IMR-90 (cell line): ENCODE data around the gene AZGP1. TPM values are rescaled to one million over a fixed set of nuclear protein-coding genes. Genes with fewer than 3 reads are reported as not detected.

ENCODE experiments used
- ATAC-seq: fragments of 200-7000 bp; cut with Tn5 transposase; 2 replicates; pipeline ENCODE4 v1.9.1; 2020; ENCODE audit warnings: low read depth, mild to moderate bottlenecking, moderate library complexity
- BruUV-seq: library from RNA; stranded (reverse); fragments of 400-500 nt; replicated peaks from 2 replicates; lab custom pipeline; 2021; lab: Mats Ljungman, UMichigan
- CTCF ChIA-PET: fragments of 300-600 bp; formaldehyde crosslinking; extraction: SDS; loops from one replicate; lab custom pipeline; 2021; ENCODE audit warnings: antibody characterized with exemption; lab: Yijun Ruan, JAX
- POLR2A ChIA-PET: fragments of 300-600 bp; sonication (Branson Sonifier 250); formaldehyde crosslinking; loops from one replicate; lab custom pipeline; 2022; ENCODE audit warnings: antibody characterized with exemption; ENCODE audit not compliant: unreplicated experiment; lab: Charles Lee
- DNase-seq: peaks from one replicate; pipeline ENCODE4 v3.0.0; 2013
- H2AFZ ChIP-seq: replicated peaks from 2 replicates; pipeline ENCODE3; 2013; ENCODE audit warnings: low read length, mild to moderate bottlenecking; ENCODE audit not compliant: poor library complexity
- H2AK5ac ChIP-seq: 2 replicates; pipeline ENCODE4 v1.6.1; 2013; ENCODE audit warnings: low read depth, low read length, inconsistent platforms
- H2AK9ac ChIP-seq: replicated peaks from 2 replicates; pipeline ENCODE3; 2013; ENCODE audit warnings: mild to moderate bottlenecking, low read depth, low read length, moderate library complexity; ENCODE audit not compliant: poor library complexity
- H2BK120ac ChIP-seq: 2 replicates; pipeline ENCODE4 v1.6.1; 2013; ENCODE audit warnings: low read depth, low read length, inconsistent platforms
- H2BK15ac ChIP-seq: 3 replicates; pipeline ENCODE4 v1.6.1; 2013; ENCODE audit warnings: low read depth, low read length, inconsistent platforms
- H2BK20ac ChIP-seq: 2 replicates; pipeline ENCODE4 v1.6.1; 2013; ENCODE audit warnings: low read depth, mild to moderate bottlenecking, inconsistent platforms, low read length, moderate library complexity
- H2BK5ac ChIP-seq: 2 replicates; pipeline ENCODE4 v1.6.1; 2013; ENCODE audit warnings: mild to moderate bottlenecking, low read depth, low read length, inconsistent platforms; ENCODE audit not compliant: poor library complexity, severe bottlenecking
- H3K14ac ChIP-seq: replicated peaks from 2 replicates; pipeline ENCODE4 v1.6.1; 2013; ENCODE audit warnings: low read depth, low read length, inconsistent platforms
- H3K18ac ChIP-seq: 2 replicates; pipeline ENCODE4 v1.6.1; 2013; ENCODE audit warnings: low read depth, low read length, control low read depth
- H3K23ac ChIP-seq: 2 replicates; pipeline ENCODE4 v1.6.1; 2013; ENCODE audit warnings: low read depth, low read length, inconsistent platforms
- H3K27ac ChIP-seq: 2 replicates; pipeline ENCODE4 v1.5.1; 2013; ENCODE audit warnings: mild to moderate bottlenecking, control low read depth, low read length; ENCODE audit not compliant: insufficient read depth
- H3K27me3 ChIP-seq: 2 replicates; pipeline ENCODE4 v1.6.1; 2013; ENCODE audit warnings: low read length; ENCODE audit not compliant: control insufficient read depth, insufficient read depth
- H3K36me3 ChIP-seq: 2 replicates; pipeline ENCODE4 v1.6.1; 2013; ENCODE audit warnings: low read length, mixed read lengths; ENCODE audit not compliant: control insufficient read depth, insufficient read depth
- H3K4ac ChIP-seq: 2 replicates; pipeline ENCODE4 v1.6.1; 2013; ENCODE audit warnings: low read depth, low read length, inconsistent platforms
- H3K4me1 ChIP-seq: 2 replicates; pipeline ENCODE4 v1.6.1; 2013; ENCODE audit warnings: low read length, mixed read lengths; ENCODE audit not compliant: control insufficient read depth, insufficient read depth
- H3K4me2 ChIP-seq: 2 replicates; pipeline ENCODE4 v1.6.1; 2013; ENCODE audit warnings: low read depth, mild to moderate bottlenecking, control low read depth, low read length, moderate library complexity
- H3K4me3 ChIP-seq: 2 replicates; pipeline ENCODE4 v1.5.1; 2013; ENCODE audit warnings: low read depth, mild to moderate bottlenecking, control low read depth, low read length, moderate library complexity; ENCODE audit not compliant: insufficient read depth
- H3K56ac ChIP-seq: 2 replicates; pipeline ENCODE4 v1.6.1; 2013; ENCODE audit warnings: low read length, inconsistent platforms; ENCODE audit not compliant: insufficient read depth; ENCODE audit errors: extremely low read depth
- H3K79me1 ChIP-seq, 2 experiments: 2 replicates each; pipeline ENCODE4 v1.6.1; 2013; ENCODE audit warnings: low read length in 2 of 2, inconsistent platforms in 1 of 2, low read depth in 1 of 2
- H3K9ac ChIP-seq: 2 replicates; pipeline ENCODE4 v1.6.1; 2013; ENCODE audit warnings: low read depth, low read length, control low read depth
- H3K9me1 ChIP-seq: 2 replicates; pipeline ENCODE4 v1.6.1; 2013; ENCODE audit warnings: low read length, inconsistent platforms; ENCODE audit not compliant: insufficient read depth
- H3K9me3 ChIP-seq: 2 replicates; pipeline ENCODE4 v1.6.1; 2013; ENCODE audit warnings: low read length; ENCODE audit not compliant: control insufficient read depth, insufficient read depth
- H4K20me1 ChIP-seq: 2 replicates; pipeline ENCODE4 v1.6.1; 2013; ENCODE audit warnings: low read length, inconsistent platforms; ENCODE audit not compliant: insufficient read depth
- H4K5ac ChIP-seq: 2 replicates; pipeline ENCODE4 v1.6.1; 2013; ENCODE audit warnings: mild to moderate bottlenecking, low read depth, low read length, control low read depth
- H4K8ac ChIP-seq, 2 experiments: 2 replicates each; pipeline ENCODE4 v1.6.1; 2013; ENCODE audit warnings: low read depth in 2 of 2, low read length in 2 of 2, control low read depth in 1 of 2, inconsistent platforms in 1 of 2
- H4K91ac ChIP-seq: 2 replicates; pipeline ENCODE4 v1.6.1; 2013; ENCODE audit warnings: low read depth, low read length, inconsistent platforms; ENCODE audit not compliant: insufficient read depth
- BHLHE40 ChIP-seq: fragments of 150-350 bp; IDR thresholded peaks from 2 replicates; pipeline ENCODE4 v1.6.1; 2016; ENCODE audit warnings: mild to moderate bottlenecking, low read depth, low read length
- ELK1 ChIP-seq: fragments of 150-350 bp; IDR thresholded peaks from 2 replicates; pipeline ENCODE4 v1.6.1; 2016; ENCODE audit warnings: low read depth, mild to moderate bottlenecking, low read length, moderate library complexity, borderline replicate concordance
- FOS ChIP-seq: fragments of 150-350 bp; IDR thresholded peaks from 2 replicates; pipeline ENCODE4 v1.6.1; 2016; ENCODE audit warnings: low read depth, low read length
- MAZ ChIP-seq: IDR thresholded peaks from 2 replicates; pipeline ENCODE4 v1.6.1; 2012; ENCODE audit warnings: low read depth, mild to moderate bottlenecking, low read length, improper control_type of control experiment, moderate library complexity, borderline replicate concordance
- MXI1 ChIP-seq: IDR thresholded peaks from 2 replicates; pipeline ENCODE4 v1.6.1; 2012; ENCODE audit warnings: low read depth, mild to moderate bottlenecking, low read length, moderate library complexity, borderline replicate concordance
- POLR2A ChIP-seq: IDR thresholded peaks from 2 replicates; pipeline ENCODE4 v1.6.1; 2012; ENCODE audit warnings: mild to moderate bottlenecking, low read depth, low read length
- RAD21 ChIP-seq: IDR thresholded peaks from 2 replicates; pipeline ENCODE4 v1.6.1; 2012; ENCODE audit warnings: low read length, improper control_type of control experiment
- RCOR1 ChIP-seq: IDR thresholded peaks from 2 replicates; pipeline ENCODE4 v1.6.1; 2012; ENCODE audit warnings: mild to moderate bottlenecking, low read length, improper control_type of control experiment; ENCODE audit not compliant: insufficient replicate concordance
- RFX5 ChIP-seq: IDR thresholded peaks from 2 replicates; pipeline ENCODE4 v1.8.0; 2012; ENCODE audit warnings: low read depth, mild to moderate bottlenecking, low read length, moderate library complexity
- SMC3 ChIP-seq: fragments of 150-350 bp; IDR thresholded peaks from 2 replicates; pipeline ENCODE4 v1.6.1; 2016; ENCODE audit warnings: low read depth, mild to moderate bottlenecking, antibody characterized with exemption, low read length, moderate library complexity
- whole genome bisulfite sequencing, 2 experiments: methylation state at CpG; one replicate each; pipeline versions ENCODE4 v1.1.5 to v1.1.7; 2013; ENCODE audit warnings: missing lambda C conversion rate in 2 of 2; ENCODE audit not compliant: insufficient read length in 1 of 2; ENCODE audit errors: extremely low coverage in 2 of 2; 5-methylcytosine and 5-hydroxymethylcytosine counted together
- dilution Hi-C: fragments of 300-500 bp; cut with HindIII; formaldehyde crosslinking; loops from one replicate; pipeline ENCODE4 v1.14.3; 2018; ENCODE audit warnings: low sequenced_read_pairs; ENCODE audit not compliant: unreplicated experiment
- in situ Hi-C: fragments of 300-500 bp; cut with MboI; formaldehyde crosslinking; loops from 3 replicates; pipeline ENCODE4 v1.14.3; 2019; ENCODE audit warnings: low sequenced_read_pairs, inconsistent platforms, mixed read lengths
- intact Hi-C: fragments of 100-400 bp; cut with micrococcal nuclease; formaldehyde crosslinking; loops from 2 replicates; pipeline ENCODE4 v1.10.0; 2022
- polyA plus RNA-seq, 3 experiments: library from polyadenylated mRNA; depleted of rRNA; stranded (reverse); fragments of >200 nt; gene quantifications; 2 replicates each; pipeline ENCODE4 v1.2.3, GENCODE V29; 2012; ENCODE audit warnings: low replicate concordance in 1 of 3
- total RNA-seq: library from RNA; depleted of rRNA; stranded (reverse); fragments of >200 nt; gene quantifications from 2 replicates; pipeline ENCODE4 v1.2.3, GENCODE V29; 2012
- TF ChIP-seq, protein P1 (sequence below): conservative IDR thresholded peaks from 2 replicates; pipeline ENCODE4 v1.5.1; 2012; ENCODE audit warnings: mild to moderate bottlenecking, low read depth, low read length, improper control_type of control experiment
- TF ChIP-seq, protein P2 (sequence below): fragments of 150-350 bp; IDR thresholded peaks from 2 replicates; pipeline ENCODE4 v1.6.1; 2017; ENCODE audit warnings: mild to moderate bottlenecking, antibody characterized with exemption, low read length, low read depth

AZGP1 gene
- total and polyA plus RNA-seq, 2 of the 4 experiments (the other 2 are of a cell fraction) = not detected

- no peak for TF ChIP-seq MAZ
- no peak for TF ChIP-seq FOS
Measured at GRCh38 chr7:100003711-100004661, 28.2 kb upstream of the AZGP1 start (continued).

GRCh38 chr7:100000239-100000638, 24.4 kb upstream of the AZGP1 start:
- 83% methylated on average over 11 of the region's 13 CpGs; no CpG with 5 or more reads in 1 of the 2 experiments for WGBS, 2 experiments
- Histone ChIP-seq H2BK120ac (no peak overlapping the region), H3K9me1 (no peaks in the 10 kb centered on the region), H3K56ac (no peak overlapping the region), H4K8ac (no peak overlapping the region), H3K14ac (no peak overlapping the region), H4K20me1 (no peaks in the 10 kb centered on the region), H3K9ac (no peak overlapping the region), H3K79me1 (no peaks in the 10 kb centered on the region), H3K4ac (no peak overlapping the region), H2AFZ (no peak overlapping the region), H3K27ac (no peak overlapping the region), H3K36me3 (no peaks in the 10 kb centered on the region), H2BK5ac (no peak overlapping the region), H3K9me3 (no peaks in the 10 kb centered on the region), H3K18ac (no peak overlapping the region), H3K4me3 (no peak overlapping the region), H4K5ac (no peak overlapping the region), H2AK9ac (no peak overlapping the region), H2BK20ac (no peak overlapping the region), H3K23ac (no peak overlapping the region), H2AK5ac (no peak overlapping the region), H3K4me1 (peaks cover 8% of the 10 kb centered on the region; the same call in 1 of the 2 replicates), H4K91ac (no peak overlapping the region), H3K27me3 (peaks cover 7% of the 10 kb centered on the region), H3K4me2 (no peak overlapping the region), H2BK15ac (no peak overlapping the region)
- DNase-seq (no peak), ATAC-seq (no peak)
- no TSS peak for BruUV-seq
- CTCF ChIA-PET = no interaction called here
- POLR2A ChIA-PET = no interaction called here
- intact Hi-C loops (no loop called here), dilution Hi-C loops (no loop called here), in situ Hi-C loops (no loop called here)
- TF ChIP-seq ELK1 = no peak
- TF ChIP-seq MAZ = no peak
- TF ChIP-seq RFX5 = no peak
- no peak for TF ChIP-seq RAD21
- no peak for TF ChIP-seq SMC3
- TF ChIP-seq BHLHE40 = no peak
- TF ChIP-seq MXI1 = no peak
- TF ChIP-seq, protein P1, sequence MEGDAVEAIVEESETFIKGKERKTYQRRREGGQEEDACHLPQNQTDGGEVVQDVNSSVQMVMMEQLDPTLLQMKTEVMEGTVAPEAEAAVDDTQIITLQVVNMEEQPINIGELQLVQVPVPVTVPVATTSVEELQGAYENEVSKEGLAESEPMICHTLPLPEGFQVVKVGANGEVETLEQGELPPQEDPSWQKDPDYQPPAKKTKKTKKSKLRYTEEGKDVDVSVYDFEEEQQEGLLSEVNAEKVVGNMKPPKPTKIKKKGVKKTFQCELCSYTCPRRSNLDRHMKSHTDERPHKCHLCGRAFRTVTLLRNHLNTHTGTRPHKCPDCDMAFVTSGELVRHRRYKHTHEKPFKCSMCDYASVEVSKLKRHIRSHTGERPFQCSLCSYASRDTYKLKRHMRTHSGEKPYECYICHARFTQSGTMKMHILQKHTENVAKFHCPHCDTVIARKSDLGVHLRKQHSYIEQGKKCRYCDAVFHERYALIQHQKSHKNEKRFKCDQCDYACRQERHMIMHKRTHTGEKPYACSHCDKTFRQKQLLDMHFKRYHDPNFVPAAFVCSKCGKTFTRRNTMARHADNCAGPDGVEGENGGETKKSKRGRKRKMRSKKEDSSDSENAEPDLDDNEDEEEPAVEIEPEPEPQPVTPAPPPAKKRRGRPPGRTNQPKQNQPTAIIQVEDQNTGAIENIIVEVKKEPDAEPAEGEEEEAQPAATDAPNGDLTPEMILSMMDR = no peak
- TF ChIP-seq, protein P2, sequence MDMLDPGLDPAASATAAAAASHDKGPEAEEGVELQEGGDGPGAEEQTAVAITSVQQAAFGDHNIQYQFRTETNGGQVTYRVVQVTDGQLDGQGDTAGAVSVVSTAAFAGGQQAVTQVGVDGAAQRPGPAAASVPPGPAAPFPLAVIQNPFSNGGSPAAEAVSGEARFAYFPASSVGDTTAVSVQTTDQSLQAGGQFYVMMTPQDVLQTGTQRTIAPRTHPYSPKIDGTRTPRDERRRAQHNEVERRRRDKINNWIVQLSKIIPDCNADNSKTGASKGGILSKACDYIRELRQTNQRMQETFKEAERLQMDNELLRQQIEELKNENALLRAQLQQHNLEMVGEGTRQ = no peak
- TF ChIP-seq RCOR1 = no peak
- no peak for TF ChIP-seq POLR2A
